Stomach smooth muscle (tissue), 2 donors: Measurements from ENCODE around the gene CA5A.
"Not testable (repeated sequence)": the region's sequence is repeated elsewhere in the genome, so short reads cannot be mapped to it uniquely, and the experiment has no call there.

Source experiments
- H3K27ac ChIP-seq: one replicate; pipeline ENCODE4 v1.7.0; 2013; ENCODE audit warnings: mild to moderate bottlenecking, low read length, inconsistent platforms
- H3K27me3 ChIP-seq, 2 donors: one replicate each; pipeline ENCODE4 v1.7.0; 2013; ENCODE audit warnings: low read length in 2 of 2; ENCODE audit not compliant: insufficient read depth in 2 of 2, control insufficient read depth in 1 of 2
- H3K36me3 ChIP-seq, 2 donors: one replicate each; pipeline ENCODE4 v1.7.0; 2013; ENCODE audit warnings: low read length in 2 of 2; ENCODE audit not compliant: control insufficient read depth in 2 of 2, insufficient read depth in 2 of 2
- H3K4me1 ChIP-seq: one replicate; pipeline ENCODE4 v1.7.0; 2013; ENCODE audit warnings: low read length; ENCODE audit not compliant: control insufficient read depth, insufficient read depth
- H3K4me3 ChIP-seq, 2 donors: one replicate each; pipeline ENCODE4 v1.7.0; 2013; ENCODE audit warnings: low read length in 2 of 2
- H3K9ac ChIP-seq, 2 donors: one replicate each; pipeline ENCODE4 v1.7.0; 2013; ENCODE audit warnings: low read length in 2 of 2, mild to moderate bottlenecking in 1 of 2
- H3K9me3 ChIP-seq, 2 donors: one replicate each; pipeline ENCODE4 v1.7.0; 2013; ENCODE audit warnings: low read length in 2 of 2; ENCODE audit not compliant: control insufficient read depth in 2 of 2
- donor health status: healthy.
- donor health status: Pancreatic carcinoma.

The CA5A gene

DNA sequence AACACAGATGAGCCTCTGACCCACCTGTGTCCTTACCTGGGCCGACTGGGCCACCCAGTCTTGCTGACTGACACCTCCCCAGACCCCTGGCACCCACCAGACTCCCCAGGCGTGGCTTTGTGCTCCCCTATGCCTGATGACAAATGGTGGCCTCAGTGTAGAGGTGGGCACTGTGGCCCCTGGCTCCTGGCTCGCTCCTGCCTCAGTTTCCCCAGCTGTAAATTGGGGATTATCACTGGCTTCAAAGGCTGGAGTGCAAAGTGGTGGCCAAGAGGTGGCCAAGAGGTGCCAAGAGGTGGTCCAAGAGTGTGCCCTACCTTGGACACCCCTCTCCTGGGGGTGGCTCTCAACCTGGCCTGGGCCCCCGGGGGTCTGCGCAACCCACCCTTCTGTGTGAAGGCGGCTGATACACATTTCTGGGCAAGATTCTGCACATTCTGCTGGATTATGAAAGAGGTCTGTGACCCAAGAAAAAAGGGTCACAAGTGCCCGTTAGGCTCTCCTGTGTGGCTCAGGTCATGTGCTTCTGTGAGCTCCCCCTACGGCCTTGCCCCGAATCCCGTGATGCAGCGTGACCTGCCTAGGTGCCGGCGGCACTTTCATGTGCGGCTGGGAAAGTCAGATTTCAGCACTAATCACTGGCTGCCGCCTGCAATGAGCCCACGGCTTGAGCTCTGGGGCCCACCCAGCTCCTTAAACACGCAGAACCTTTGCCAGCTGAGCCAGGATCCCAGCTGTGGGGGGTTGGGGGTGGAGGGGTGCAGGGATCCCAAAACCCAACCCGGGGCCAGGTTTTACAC is 74.8 kb downstream of the CA5A start:
- H3K9me3 ChIP-seq, H3K4me3 ChIP-seq, H3K9ac ChIP-seq, H3K36me3 ChIP-seq, H3K27me3 ChIP-seq: not testable (repeated sequence)
- H3K27ac ChIP-seq, result peak overlapping the region; percentile 69
- peaks cover 69% of the 10 kb centered on the region for H3K4me1 ChIP-seq

GRCh38 chr16:87860553-87861299 is 75.6 kb downstream of the CA5A start:
- Histone ChIP-seq H3K4me1 (peaks cover 76% of the 10 kb centered on the region), H3K4me3 (no peak overlapping the region), H3K9me3 (no peaks in the 10 kb centered on the region), H3K27ac (peak overlapping the region; percentile 69), H3K27me3 (no peaks in the 10 kb centered on the region), H3K9ac (no peak overlapping the region), H3K36me3 (no peaks in the 10 kb centered on the region)

- peaks cover 84% of the 10 kb centered on the region for H3K4me1 ChIP-seq
- H3K9ac ChIP-seq, result peak overlapping the region in 1 of 2 donors; percentile 44
- H3K27me3 ChIP-seq, H3K9me3 ChIP-seq, H3K36me3 ChIP-seq: not testable (repeated sequence)
- peak overlapping the region in 1 of 2 donors; percentile 29 for H3K4me3 ChIP-seq
- peak overlapping the region; percentile 91 for H3K27ac ChIP-seq
Measured at GRCh38 chr16:87858151-87858993, 78.0 kb downstream of the CA5A start.

DNA sequence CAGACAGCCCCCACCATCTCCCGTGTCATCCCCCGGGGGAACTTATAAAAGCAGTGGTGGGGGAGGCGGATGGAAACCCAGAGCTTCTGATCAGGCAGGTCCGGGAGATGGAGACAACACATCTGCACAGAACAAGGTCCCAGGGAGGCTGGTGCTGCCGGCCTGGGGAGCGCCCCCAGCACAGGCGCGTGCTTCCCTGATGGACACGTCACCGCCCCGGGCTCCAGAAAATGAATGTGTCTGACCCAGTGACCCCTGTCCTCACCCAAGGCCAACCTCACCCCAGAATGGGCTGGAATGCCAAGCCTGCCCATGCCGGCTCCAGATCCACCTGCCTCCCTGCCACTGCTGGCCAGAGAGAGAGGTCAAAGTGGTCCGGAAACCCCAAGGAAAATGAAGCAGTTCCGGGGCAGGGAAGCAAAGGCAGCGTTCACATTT is 79.5 kb downstream of the CA5A start:
- Histone ChIP-seq H3K4me3 (no peak overlapping the region), H3K9ac (peak overlapping the region in 1 of 2 donors; percentile 39), H3K27ac (peak overlapping the region; percentile 91), H3K4me1 (peaks cover 84% of the 10 kb centered on the region), H3K9me3 (no peaks in the 10 kb centered on the region), H3K27me3 (no peaks in the 10 kb centered on the region), H3K36me3 (no peaks in the 10 kb centered on the region)

GRCh38 chr16:87855852-87856715 is 80.2 kb downstream of the CA5A start:
- Histone ChIP-seq H3K36me3 (peaks cover under 1 to 2% of the 10 kb centered on the region in 2 donors), H3K9ac (peak overlapping the region; percentile 36 to 68), H3K4me3 (peak overlapping the region; percentile 12 to 22), H3K9me3 (no peaks in the 10 kb centered on the region), H3K4me1 (peaks cover 78% of the 10 kb centered on the region), H3K27ac (peak overlapping the region; percentile 91), H3K27me3 (no peaks in the 10 kb centered on the region)

DNA sequence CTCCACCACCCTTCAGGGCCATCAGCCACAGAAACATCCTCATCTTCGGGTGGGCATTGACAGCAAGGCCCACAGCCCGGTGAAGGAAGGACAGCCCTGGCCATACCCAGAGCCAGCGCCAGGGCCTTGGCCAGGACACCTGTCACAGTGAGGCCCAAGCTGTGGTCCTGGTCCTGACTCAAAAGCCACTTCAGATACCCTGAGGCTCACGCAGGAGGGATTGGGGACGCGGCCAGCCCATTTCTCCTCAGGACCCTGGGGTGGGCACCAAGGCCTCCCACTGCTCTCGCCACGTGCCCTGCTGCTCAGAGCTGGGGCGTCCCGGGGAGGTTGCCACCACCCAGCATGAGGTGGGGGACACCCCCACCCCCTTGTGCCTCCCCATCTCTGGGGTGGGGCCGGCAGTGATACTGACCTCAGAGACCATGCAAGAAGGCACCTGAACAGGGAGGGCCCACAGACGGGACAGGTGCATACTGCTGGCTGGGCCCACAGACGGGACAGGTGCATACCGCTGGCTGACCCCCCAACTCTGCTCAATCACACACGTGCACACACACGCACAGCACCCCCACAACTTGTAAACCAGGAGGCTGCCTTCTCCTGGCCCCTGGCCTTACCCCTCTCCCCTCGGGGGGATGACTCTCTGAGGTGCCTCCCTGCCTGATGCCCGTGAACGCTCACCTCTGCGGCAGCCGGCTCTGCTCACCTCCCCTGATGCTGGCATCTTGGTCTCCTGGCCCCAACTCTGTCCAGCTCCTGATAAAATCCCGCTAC is 81.2 kb downstream of the CA5A start:
- Histone ChIP-seq H3K9ac (peak overlapping the region; percentile 47 to 68), H3K27me3 (no peaks in the 10 kb centered on the region), H3K27ac (peak overlapping the region; percentile 91), H3K4me3 (peak overlapping the region in 1 of 2 donors; percentile 22), H3K36me3 (peaks cover 3 to 8% of the 10 kb centered on the region in 2 donors), H3K4me1 (peaks cover 74% of the 10 kb centered on the region), H3K9me3 (no peaks in the 10 kb centered on the region)

GRCh38 chr16:87854053-87854906 is 82.0 kb downstream of the CA5A start:
- no peaks in the 10 kb centered on the region for H3K9me3 ChIP-seq
- peaks cover 3 to 8% of the 10 kb centered on the region in 2 donors for H3K36me3 ChIP-seq
- H3K27me3 ChIP-seq, result no peaks in the 10 kb centered on the region
- peak overlapping the region; percentile 47 to 66 for H3K9ac ChIP-seq
- H3K27ac ChIP-seq, result peak overlapping the region; percentile 91
- peak overlapping the region in 1 of 2 donors; percentile 71 for H3K4me3 ChIP-seq
- peaks cover 76% of the 10 kb centered on the region for H3K4me1 ChIP-seq

GRCh38 chr16:87853411-87854052 is 82.8 kb downstream of the CA5A start:
- peak overlapping the region; percentile 3 to 71 for H3K4me3 ChIP-seq
- H3K4me1 ChIP-seq, result peaks cover 69% of the 10 kb centered on the region
- H3K9ac ChIP-seq, result peak overlapping the region; percentile 29 to 66
- H3K9me3 ChIP-seq, result no peaks in the 10 kb centered on the region
- H3K27ac ChIP-seq, result peak overlapping the region; percentile 82
- peaks cover 3 to 15% of the 10 kb centered on the region in 2 donors for H3K36me3 ChIP-seq
- no peaks in the 10 kb centered on the region for H3K27me3 ChIP-seq
